RWPE2 (cell line): ENCODE results near the gene NLGN4Y.
A peak's percentile ranks its signal among the peaks of the same experiment; 100 is the strongest.

Experiments
- ATAC-seq: fragments of 200-7000 bp; cut with Tn5 transposase; 3 replicates; pipeline ENCODE4 v1.9.1; 2021; ENCODE audit warnings: low read depth
- DNase-seq: peaks from one replicate; pipeline ENCODE4 v3.0.0-alpha.2; 2020; ENCODE audit warnings: low spot score
- H3K27ac ChIP-seq: fragments of 450-650 bp; 2 replicates; pipeline ENCODE4 v1.5.1; 2017; ENCODE audit warnings: mild to moderate bottlenecking; ENCODE audit not compliant: poor library complexity, severe bottlenecking
- H3K27me3 ChIP-seq: fragments of 250-450 bp; sonication (Bioruptor Pico); 2 replicates; pipeline ENCODE4 v1.5.1; 2021; ENCODE audit warnings: mild to moderate bottlenecking, moderate library complexity; ENCODE audit not compliant: insufficient read depth, poor library complexity, severe bottlenecking
- H3K36me3 ChIP-seq: fragments of 250-450 bp; sonication (Bioruptor Pico); 2 replicates; pipeline ENCODE4 v1.5.1; 2020; ENCODE audit warnings: low read depth, mild to moderate bottlenecking, moderate library complexity
- H3K4me1 ChIP-seq: fragments of 250-450 bp; sonication (Bioruptor Pico); 2 replicates; pipeline ENCODE4 v1.5.1; 2021; ENCODE audit warnings: mild to moderate bottlenecking, moderate library complexity; ENCODE audit not compliant: insufficient read depth, poor library complexity, severe bottlenecking
- H3K4me3 ChIP-seq: fragments of 250-450 bp; sonication (Bioruptor Pico); 2 replicates; pipeline ENCODE4 v1.5.1; 2021; ENCODE audit warnings: mild to moderate bottlenecking, moderate library complexity; ENCODE audit not compliant: severe bottlenecking
- H3K9me3 ChIP-seq: fragments of 250-450 bp; sonication (Bioruptor Pico); 2 replicates; pipeline ENCODE4 v1.5.1; 2021; ENCODE audit warnings: mild to moderate bottlenecking, moderate library complexity; ENCODE audit not compliant: severe bottlenecking
- CTCF ChIP-seq: fragments of 450-650 bp; IDR thresholded peaks from one replicate; pipeline ENCODE4 v1.5.1; 2017; ENCODE audit warnings: mild to moderate bottlenecking, moderate library complexity; ENCODE audit not compliant: poor library complexity, severe bottlenecking

Gene NLGN4Y

DNA sequence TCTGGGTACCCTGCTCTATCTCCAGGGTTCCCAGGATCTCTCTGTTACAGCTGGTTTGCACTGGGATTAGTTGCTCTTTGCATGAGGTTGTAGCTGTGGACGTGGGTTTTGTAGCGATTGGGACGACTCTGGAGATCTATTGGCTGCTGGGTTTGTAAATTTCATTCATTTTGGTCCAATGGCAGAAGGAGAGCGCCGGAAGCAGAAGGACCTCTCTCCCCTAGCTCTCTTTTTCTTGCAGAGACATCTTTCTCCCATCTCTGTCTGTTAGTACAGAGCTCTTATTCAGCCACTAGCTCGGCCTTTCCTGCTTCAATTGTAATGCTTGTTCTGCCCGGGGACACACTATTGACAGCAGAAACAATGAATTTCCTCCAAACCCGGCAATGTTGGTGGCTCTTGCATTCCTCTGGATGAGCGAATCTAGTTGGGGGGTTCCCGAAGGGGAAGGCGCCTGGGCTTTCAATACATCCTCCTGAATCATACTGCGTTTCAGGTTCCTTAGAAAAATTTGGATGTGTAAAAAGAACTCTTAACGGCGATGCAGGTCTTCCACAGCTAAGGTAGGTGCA is 1.9 kb upstream of the NLGN4Y start:
- H3K9me3 ChIP-seq, result no peaks in the 10 kb centered on the region
- no peak overlapping the region for H3K27ac ChIP-seq
- DNase-seq (no peak), ATAC-seq (no peak)
- H3K27me3 ChIP-seq, result peaks cover 15% of the 10 kb centered on the region
- no peaks in the 10 kb centered on the region for H3K4me1 ChIP-seq
- no peaks in the 10 kb centered on the region; the same call in 1 of the 2 replicates for H3K36me3 ChIP-seq
- no peak for TF ChIP-seq CTCF
- no peak overlapping the region for H3K4me3 ChIP-seq

DNA sequence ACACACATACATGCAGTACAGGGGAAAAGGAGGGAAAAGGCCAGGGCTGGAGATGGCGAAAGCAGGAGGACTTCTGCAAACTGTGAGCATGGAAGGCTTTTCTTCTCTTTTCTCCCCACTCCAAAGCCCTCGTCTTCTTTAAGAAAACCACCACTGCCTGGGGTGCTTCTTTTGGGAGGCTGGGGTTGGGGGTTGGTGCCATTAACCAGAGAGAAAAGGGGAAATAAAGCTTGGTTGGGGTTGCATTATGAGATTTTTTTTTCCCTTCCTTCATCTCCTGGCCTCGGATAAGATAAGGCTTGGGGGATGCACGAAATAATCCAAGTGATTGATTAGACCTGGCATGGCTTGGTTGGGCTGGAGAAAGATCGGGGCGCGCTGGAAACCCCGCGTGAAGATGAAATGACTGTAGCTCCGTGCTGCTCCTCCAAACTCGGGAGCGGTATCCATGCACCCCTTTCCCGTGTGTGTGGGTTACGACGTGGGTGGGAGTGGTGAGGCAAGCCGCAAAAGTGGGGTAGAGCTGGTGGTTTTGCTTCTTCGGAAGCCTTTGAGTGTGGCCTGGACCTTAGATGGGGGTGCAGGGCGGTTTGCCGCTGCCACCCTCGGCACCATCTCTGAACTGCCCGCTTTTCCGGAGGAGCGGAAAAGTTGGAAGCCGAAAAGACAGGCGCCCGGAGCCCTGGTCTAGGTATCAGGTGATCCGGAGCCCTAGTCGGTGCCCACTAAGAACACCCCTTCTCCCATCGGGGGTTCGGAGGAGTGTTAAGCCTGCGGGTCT is 648 bp upstream of the NLGN4Y start:
- no peak for DNase-seq
- Histone ChIP-seq H3K36me3 (no peaks in the 10 kb centered on the region; the same call in 1 of the 2 replicates), H3K9me3 (no peaks in the 10 kb centered on the region), H3K27ac (no peak overlapping the region), H3K4me1 (no peaks in the 10 kb centered on the region), H3K4me3 (peak overlapping the region; percentile 52), H3K27me3 (peaks cover 15% of the 10 kb centered on the region)
- ATAC-seq, result peak; percentile 26
- no peak for TF ChIP-seq CTCF

DNA sequence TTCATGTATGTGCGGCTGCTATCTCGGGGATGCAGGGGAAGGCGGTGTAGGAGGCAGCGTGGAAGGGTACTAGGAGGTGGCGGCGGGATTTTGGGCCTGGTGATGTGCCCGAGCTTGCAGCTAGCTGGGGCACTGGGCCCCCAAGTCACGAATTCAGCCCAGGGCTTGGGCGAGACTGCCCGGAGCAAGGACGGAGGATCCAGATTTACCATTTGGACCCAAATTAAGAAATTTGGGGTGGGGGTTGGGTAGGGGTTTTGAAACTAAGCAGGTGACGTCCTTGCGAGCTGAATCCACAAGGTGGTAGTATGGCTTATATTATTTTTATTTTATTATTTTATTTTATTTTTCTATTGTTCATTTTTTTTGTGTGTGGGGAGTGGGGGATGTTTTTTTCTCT is 986 bp downstream of the NLGN4Y start:
- peak; percentile 51 for TF ChIP-seq CTCF
- peak; percentile 43; the same call in 2 of the 3 replicates for ATAC-seq
- DNase-seq, result no peak
- Histone ChIP-seq H3K9me3 (no peaks in the 10 kb centered on the region), H3K4me1 (no peaks in the 10 kb centered on the region), H3K27ac (peak overlapping the region; percentile 6), H3K27me3 (peaks cover 15% of the 10 kb centered on the region), H3K4me3 (peak overlapping the region; percentile 52), H3K36me3 (no peaks in the 10 kb centered on the region; the same call in 1 of the 2 replicates)

DNA sequence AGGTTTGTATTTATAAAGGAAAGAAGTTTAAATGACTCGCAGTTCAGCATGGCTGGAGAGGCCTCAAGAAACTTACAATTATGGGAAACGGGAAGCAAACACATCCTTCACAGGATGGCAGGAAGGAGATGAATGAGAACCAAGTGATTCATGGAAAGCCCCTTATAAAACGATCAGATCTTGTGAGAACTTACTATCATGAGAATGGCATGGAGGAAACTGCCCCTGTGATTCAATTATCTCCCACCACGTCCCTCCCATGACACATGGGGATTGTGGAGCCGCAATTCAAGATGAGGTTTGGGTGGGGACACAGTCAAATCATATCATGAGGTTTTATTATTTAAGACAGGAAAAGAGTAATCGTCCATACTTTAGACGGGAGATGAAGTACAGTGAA is 4.0 kb downstream of the NLGN4Y start:
- ATAC-seq, result no peak
- Histone ChIP-seq H3K4me3 (no peak overlapping the region), H3K27me3 (peaks cover 6% of the 10 kb centered on the region), H3K27ac (no peak overlapping the region), H3K36me3 (no peaks in the 10 kb centered on the region; the same call in 1 of the 2 replicates), H3K9me3 (no peaks in the 10 kb centered on the region), H3K4me1 (no peaks in the 10 kb centered on the region)
- DNase-seq, result no peak
- TF ChIP-seq CTCF, result no peak

GRCh38 chrY:14536703-14537102 is 12.4 kb downstream of the NLGN4Y start:
- peak; percentile 84 for ATAC-seq
- DNase-seq, result no peak
- H3K4me3 ChIP-seq, result no peak overlapping the region

More at GRCh38 chrY:14536703-14537102, 12.4 kb downstream of the NLGN4Y start:
- no peaks in the 10 kb centered on the region for H3K27me3 ChIP-seq
- no peaks in the 10 kb centered on the region for H3K4me1 ChIP-seq
- no peak for TF ChIP-seq CTCF
- no peaks in the 10 kb centered on the region for H3K36me3 ChIP-seq
- no peaks in the 10 kb centered on the region for H3K9me3 ChIP-seq
- no peak overlapping the region for H3K27ac ChIP-seq
